Measurements from ENCODE around the gene KRTAP9-9. TPM values are rescaled to one million over a fixed set of nuclear protein-coding genes. Genes with fewer than 3 reads are reported as not detected.

Gene KRTAP9-9
- total and polyA plus RNA-seq, 2 of the 8 experiments (the other 6 are each of a cell fraction or from before 2014, with no cell fraction given): not detected

DNA sequence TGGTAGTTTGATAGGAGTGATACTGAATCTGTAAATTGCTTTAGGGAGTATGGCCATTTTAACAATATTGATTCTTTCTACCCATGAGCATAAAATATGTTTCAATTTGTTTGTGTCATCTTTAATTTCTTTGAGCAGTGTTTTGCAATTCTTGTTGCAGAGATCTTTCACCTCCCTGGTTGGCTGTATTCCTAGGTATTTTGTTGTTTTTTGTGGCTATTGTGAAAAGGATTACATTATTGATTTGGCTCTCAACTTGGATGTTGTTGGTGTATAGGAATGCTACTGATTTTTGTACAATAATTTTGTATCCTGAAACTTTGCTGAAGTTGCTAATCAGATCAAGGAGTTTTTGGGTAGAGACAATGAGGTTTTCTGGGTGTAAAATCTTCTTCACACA lies 3.2 kb downstream of the KRTAP9-9 start (continued):
- TF ChIP-seq CHD7 (IDR thresholded peaks at IDR 0.05; ENCODE audit: insufficient replicate concordance, low read length) (no peak), ATF2 (IDR thresholded peaks at IDR 0.05; ENCODE audit: low read length) (no peak), POU5F1 (IDR thresholded peaks at IDR 0.05; ENCODE audit: low read depth, low read length) (no peak), SP2 (IDR thresholded peaks at IDR 0.05; ENCODE audit: low read length) (no peak), SAP30 (IDR thresholded peaks at IDR 0.05; ENCODE audit: insufficient read depth, insufficient replicate concordance, low read length) (no peak), ASH2L (IDR thresholded peaks at IDR 0.05; ENCODE audit: low read length) (no peak)

Data from H1 (cell line).